Activated T-cell treated with anti-CD3 and anti-CD28 coated beads for 4 hours (primary cell): ENCODE measurements around the gene IL1RL2.
A peak's percentile ranks its signal among the peaks of the same experiment; 100 is the strongest.

Experiments
- DNase-seq: peaks from one replicate; pipeline ENCODE4 v3.0.0-alpha.2; 2020

Gene IL1RL2

GRCh38 chr2:102186791-102187495 is at the start of gene IL1RL2:
IL1RL2 (plus strand) TSS chr2:102187023; CDS start chr2:102187868, 845 bp downstream.
- peak; percentile 10 for DNase-seq

DNA sequence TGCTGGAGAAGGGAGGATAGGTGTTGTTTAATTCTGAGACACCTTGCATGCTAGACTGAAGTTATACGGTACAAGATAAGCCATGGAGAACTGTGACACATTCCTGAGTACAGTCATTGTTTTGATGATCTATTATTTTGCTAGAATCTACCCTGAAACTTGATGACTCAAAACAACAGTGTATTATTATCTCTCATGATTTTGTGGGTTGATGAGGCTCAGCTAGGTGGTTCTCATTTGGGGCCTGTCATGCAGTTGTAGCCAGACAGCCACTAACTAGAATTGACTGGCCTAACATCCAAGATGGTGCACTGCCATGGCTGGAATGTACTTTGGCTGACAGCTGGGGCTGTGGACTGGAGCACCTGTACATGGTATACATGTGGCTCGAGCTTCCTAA is 49.7 kb upstream of the IL1RL2 start:
- no peak for DNase-seq

- DNase-seq: no peak
These were observed 48.5 kb upstream of the IL1RL2 start for GRCh38 chr2:102138331-102138730.

DNA sequence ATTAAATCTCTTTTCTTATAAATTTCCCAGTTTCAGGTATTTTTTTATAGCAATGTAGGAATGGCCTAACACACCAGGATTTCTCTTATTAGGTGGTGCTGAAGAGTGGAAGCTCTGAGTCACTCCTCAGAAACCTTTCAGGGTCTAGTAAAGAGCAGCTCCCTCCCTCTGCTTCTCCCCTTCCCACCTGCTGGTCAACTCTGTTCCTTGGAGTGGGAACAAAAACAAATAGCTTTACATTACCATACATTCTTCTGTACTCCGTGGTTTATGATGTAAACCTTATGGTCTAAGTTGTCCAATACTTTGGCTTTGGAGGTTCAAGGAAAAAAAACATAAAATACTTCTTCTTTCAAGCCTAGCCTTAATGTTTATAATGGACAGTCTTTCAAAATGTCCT is 47.0 kb upstream of the IL1RL2 start:
- no peak for DNase-seq

- no peak for DNase-seq
These were observed 46.4 kb upstream of the IL1RL2 start for GRCh38 chr2:102140377-102140776.

- DNase-seq: no peak
These were observed 45.5 kb upstream of the IL1RL2 start for GRCh38 chr2:102141011-102141943.

DNA sequence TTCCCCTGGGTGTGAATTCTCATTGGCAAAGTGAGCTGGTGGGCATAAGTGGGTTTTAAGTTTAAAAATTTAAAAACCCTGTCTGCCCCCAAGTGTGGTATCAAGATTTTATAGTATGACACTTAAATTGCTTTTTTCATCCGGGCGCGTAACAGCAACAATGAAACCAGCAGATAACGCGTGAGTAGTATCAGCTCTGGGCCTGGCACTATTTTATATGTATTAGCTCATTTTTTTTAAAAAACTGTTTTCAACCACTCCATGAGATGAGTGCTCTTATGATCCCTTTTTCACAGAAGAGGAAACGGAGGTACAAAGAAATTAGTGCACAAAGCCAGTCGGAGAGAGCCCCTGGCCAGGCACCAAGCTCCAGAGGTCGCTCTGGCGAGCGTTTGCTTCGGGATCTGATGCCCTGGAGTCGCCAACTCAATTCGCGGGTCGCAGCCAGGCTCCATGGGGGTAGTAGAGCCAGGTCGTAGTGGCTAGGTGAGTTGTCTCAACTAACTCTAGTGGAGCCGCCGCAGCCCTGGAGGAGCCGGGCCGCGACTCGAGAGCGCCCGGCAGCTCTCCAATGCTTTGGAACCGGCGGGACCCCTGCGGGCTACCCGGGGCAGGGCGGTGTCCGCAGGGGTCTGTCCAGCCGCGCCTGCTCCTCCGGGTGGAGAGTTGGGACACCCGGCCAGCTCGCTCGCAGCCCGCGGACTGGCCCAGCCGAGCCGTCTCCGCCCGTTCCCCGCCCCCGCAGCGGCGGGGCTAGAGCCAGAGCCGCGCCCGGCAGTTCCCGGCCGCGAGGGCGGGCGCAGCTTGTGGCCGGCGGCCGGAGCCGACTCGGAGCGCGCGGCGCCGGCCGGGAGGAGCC is 44.6 kb upstream of the IL1RL2 start, which contains the start of gene IL1R1:
TSS of gene IL1R1 (plus strand) at position 777 of the 859 bp plus-strand sequence. CDS start 14,979 bp downstream, outside the sequence.
- DNase-seq: no peak

DNA sequence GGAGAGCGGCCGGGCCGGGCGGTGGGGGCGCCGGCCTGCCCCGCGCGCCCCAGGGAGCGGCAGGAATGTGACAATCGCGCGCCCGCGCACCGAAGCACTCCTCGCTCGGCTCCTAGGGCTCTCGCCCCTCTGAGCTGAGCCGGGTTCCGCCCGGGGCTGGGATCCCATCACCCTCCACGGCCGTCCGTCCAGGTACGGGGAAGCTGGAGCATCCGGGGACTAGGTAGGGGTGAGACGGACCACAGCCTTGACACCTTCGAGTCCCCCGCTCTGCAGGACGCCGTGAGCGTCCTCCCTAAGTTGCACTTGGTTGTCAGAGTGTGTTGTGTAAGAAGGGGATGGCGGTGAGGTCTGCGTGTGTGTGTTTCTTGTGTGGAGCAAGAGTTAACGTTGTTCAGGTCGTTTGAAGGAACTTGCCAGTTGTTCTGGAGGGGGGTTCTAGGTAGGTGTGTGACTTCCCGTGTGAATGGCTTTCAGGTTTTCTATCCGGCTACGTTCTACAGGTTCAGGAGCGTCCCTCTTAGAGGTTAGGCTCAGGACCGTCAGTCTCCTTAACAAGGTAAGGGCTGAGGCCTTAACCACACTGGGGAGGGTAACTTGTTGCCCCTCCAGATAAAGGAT is 43.9 kb upstream of the IL1RL2 start:
- DNase-seq: no peak

DNA sequence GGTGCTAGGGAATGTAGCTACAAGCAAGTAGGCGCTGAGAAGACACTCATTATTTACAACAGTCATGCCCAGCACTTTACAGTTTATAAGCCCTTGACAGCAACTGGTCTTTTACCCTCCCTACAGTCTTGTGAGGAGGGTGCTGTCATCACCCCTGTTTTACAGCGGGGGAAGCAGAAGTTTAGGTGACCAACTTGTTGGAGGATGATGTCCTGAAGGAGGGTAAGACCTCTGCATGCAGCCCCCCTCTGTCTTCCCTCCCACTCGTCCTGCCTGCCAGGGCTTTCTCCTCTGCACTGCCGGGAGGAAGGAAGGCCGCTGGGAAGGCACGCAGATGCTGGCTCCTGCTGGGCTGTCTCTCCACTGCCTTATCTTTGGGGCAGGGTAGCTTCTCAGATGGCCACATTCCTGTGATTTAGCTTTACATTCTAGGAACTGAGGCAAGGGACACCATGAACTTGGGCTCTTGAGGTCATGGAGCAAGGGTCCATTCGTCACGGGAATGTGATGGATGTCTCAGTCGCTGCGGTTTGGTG is 43.3 kb upstream of the IL1RL2 start:
- DNase-seq: no peak

GRCh38 chr2:102144128-102144527 is 42.7 kb upstream of the IL1RL2 start:
- no peak for DNase-seq

GRCh38 chr2:102145107-102145506 is 41.7 kb upstream of the IL1RL2 start:
- DNase-seq: no peak

GRCh38 chr2:102145934-102146333 is 40.9 kb upstream of the IL1RL2 start:
- DNase-seq: no peak

DNA sequence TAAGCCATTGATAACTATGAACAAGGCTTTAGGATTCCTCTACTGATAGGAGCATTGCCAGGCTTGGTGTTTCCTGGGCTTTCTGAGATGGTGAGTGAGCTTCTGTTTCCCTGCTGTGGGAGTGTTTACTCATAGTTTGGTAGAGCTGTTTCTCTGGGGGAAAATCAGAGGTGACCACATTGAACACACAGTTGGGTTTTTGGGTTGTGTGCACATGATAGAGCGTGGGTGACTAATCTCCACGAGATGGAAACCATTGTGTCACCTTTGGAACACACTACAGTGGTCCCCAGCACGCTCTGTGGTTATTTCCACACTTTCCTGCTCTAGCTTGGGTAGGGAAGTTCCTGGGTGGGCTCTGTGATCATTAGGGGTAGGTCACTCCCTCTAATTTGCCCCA is 38.9 kb upstream of the IL1RL2 start:
- no peak for DNase-seq

- no peak for DNase-seq
These were observed 37.6 kb upstream of the IL1RL2 start for GRCh38 chr2:102149243-102149642.

GRCh38 chr2:102149644-102150455 is 37.0 kb upstream of the IL1RL2 start:
- no peak for DNase-seq

GRCh38 chr2:102154364-102154763 is 32.5 kb upstream of the IL1RL2 start:
- no peak for DNase-seq

- DNase-seq: no peak
These were observed 31.7 kb upstream of the IL1RL2 start for GRCh38 chr2:102154946-102155702.

DNA sequence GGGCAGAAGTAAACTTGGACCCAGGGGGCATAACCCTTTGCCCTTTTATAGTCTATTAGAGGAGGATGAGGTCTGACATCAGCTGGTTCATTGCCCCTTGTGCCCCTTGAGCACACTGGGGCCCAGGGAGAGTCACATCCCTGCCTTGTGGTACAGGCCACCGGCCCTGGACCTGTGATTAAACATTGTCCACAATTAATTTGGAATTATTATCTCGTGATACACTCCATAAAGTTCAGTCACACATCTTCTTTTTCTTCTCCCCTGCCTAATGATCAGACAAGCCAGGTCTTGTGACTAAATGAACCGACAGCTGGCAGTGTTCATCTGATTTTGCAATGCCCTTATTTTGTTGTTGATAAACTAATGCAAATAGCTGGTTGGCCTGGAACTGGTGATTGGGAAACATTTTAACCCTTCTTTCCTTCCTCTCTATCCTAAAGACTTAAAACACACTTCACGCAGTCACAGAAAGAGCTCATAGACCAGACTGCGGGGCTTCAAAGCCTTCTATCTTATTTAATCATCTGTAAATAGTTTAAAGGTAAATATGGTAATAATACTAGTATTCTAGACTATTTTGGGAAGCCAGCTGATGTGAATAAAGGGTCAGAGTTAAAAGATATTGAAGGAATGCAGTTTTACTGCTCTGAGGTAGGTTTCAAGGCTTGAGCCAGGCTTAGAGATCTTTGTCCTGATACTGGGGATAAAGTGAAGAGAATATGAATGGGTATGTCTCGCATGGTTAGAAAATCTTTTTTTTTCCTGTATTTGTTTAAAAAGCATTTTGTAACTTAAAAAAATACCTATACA is 30.9 kb upstream of the IL1RL2 start:
- DNase-seq: no peak

- no peak for DNase-seq
These were observed 28.6 kb upstream of the IL1RL2 start for GRCh38 chr2:102158011-102158755.
